ENCODE measurements around the gene CD69.

Gene CD69

DNA sequence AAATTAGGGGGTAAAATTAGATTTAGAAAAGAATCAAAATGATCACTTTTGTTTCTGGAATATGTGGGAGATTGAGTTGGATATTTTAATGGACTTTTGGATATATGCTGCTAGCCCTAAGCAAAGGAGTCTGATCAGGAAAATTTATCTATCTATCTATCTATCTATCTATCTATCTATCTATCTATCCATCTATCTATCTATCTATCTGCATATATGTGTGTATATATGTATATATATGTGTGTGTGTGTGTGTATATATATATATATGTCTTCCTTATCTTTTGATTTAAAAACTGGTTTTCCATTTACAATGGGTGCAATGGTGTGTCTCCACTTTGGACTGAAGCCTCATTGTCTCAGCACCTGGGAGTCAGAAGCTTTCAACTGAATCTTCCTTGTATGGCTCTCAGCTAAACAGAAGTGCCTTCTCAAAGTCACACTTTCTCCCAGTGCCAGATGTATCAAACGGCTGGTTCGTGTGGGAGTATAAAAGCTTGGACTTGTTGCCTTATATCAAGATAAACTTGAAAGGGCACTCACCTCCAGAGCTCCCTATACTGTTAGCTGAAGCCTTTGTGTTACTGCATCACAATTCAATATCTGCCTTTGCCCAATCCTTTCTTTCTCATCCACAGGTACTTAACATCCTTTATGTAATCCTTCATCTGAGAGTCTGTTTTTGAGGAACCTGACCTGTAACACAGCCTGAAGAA is 31.6 kb upstream of the CD69 start:
- Mint-ChIP-seq H3K27ac (peak overlapping the region; percentile 78), H3K9me3 (peaks cover 6% of the 10 kb centered on the region), H3K36me3 (peaks cover 17% of the 10 kb centered on the region), H3K4me1 (peaks cover 45% of the 10 kb centered on the region), H3K4me3 (no peak overlapping the region)
- DNase-seq (ENCODE audit: low spot score in 2 of 2) (no peak), ATAC-seq (no peak)

GRCh38 chr12:9786726-9787717 is 26.3 kb upstream of the CD69 start:
- Mint-ChIP-seq H3K9me3 (peaks cover 3% of the 10 kb centered on the region), H3K4me1 (peaks cover 15% of the 10 kb centered on the region), H3K36me3 (no peaks in the 10 kb centered on the region), H3K4me3 (no peak overlapping the region), H3K27ac (no peak overlapping the region)
- ATAC-seq = no peak
- DNase-seq (ENCODE audit: low spot score in 2 of 2) = no peak

DNA sequence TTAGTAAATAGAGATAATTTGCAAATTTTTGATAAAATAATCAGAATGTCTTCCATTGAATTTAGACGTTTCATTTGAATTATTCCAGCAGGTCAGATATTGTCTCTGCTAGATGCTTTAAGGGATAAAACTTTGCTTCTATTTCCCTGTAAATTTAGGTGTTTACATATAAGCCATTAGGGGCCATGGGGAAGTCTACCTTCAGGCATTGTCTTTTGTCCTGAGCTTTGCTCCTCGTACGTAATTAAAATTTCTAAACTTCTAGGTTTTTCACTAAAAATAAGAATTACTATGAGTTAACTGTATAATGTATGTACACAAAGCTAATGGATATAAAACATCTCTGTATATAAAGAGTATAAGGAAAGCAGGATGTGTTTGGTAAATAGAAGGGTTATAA is 24.1 kb upstream of the CD69 start:
- ATAC-seq (no peak), DNase-seq (ENCODE audit: low spot score in 2 of 2) (no peak)
- Mint-ChIP-seq H3K27ac (no peak overlapping the region), H3K36me3 (no peaks in the 10 kb centered on the region), H3K4me1 (peaks cover 21% of the 10 kb centered on the region), H3K4me3 (no peak overlapping the region), H3K9me3 (no peaks in the 10 kb centered on the region)

DNA sequence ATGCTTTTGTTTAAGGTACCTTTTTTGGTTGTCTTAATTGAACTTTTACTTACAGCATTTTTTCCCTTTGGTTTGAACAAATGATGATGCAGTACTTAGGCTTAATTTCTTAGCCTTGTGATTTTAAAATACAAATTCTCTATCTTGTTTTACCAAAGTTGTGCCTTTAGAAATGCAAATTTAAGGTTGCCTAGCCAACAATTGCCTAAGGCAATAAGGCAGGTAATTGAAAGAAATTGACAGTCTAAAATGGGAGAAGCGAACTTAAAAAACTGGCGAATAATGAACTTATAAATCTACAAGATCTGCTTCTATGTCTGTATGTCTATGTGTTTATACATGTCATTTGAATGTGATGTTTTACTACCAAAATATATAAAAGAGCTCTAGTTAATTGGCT is 23.6 kb upstream of the CD69 start:
- no peaks in the 10 kb centered on the region for H3K36me3 Mint-ChIP-seq
- H3K9me3 Mint-ChIP-seq = no peaks in the 10 kb centered on the region
- no peak overlapping the region for H3K27ac Mint-ChIP-seq
- H3K4me3 Mint-ChIP-seq = no peak overlapping the region
- ATAC-seq = no peak
- peaks cover 24% of the 10 kb centered on the region for H3K4me1 Mint-ChIP-seq
- no peak for DNase-seq (ENCODE audit: low spot score in 2 of 2)

GRCh38 chr12:9782547-9783382 is 22.1 kb upstream of the CD69 start:
- H3K4me1 Mint-ChIP-seq = peaks cover 31% of the 10 kb centered on the region
- H3K36me3 Mint-ChIP-seq = no peaks in the 10 kb centered on the region
- H3K9me3 Mint-ChIP-seq = no peaks in the 10 kb centered on the region
- H3K27ac Mint-ChIP-seq = no peak overlapping the region
- DNase-seq (ENCODE audit: low spot score in 2 of 2) (no peak), ATAC-seq (no peak)
- no peak overlapping the region for H3K4me3 Mint-ChIP-seq

GRCh38 chr12:9781360-9781759 is 20.7 kb upstream of the CD69 start:
- DNase-seq (ENCODE audit: low spot score in 2 of 2) (no peak), ATAC-seq (no peak)
- Mint-ChIP-seq H3K36me3 (no peaks in the 10 kb centered on the region), H3K4me1 (peaks cover 27% of the 10 kb centered on the region), H3K4me3 (no peak overlapping the region), H3K27ac (peak overlapping the region; percentile 16), H3K9me3 (no peaks in the 10 kb centered on the region)

DNA sequence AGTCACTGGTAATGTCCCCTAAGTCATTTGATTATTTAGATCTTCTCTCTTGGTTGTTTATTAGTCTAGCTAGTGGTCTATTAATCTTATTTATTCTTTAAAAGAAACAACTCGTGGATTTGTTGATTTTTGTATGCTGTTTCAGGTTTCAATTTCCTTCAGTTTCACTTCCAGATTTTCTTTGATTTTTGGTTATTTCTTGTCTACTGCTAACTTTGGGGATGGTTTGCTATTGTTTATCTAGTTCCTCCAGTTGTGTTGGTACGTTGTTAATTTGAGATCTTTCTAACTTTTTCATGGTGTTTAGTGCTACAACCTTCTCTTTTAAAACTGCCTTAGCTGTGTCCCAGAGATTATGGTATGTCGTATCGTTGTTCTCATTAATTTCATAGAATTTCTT is 18.5 kb upstream of the CD69 start:
- Mint-ChIP-seq H3K4me3 (no peak overlapping the region), H3K9me3 (no peaks in the 10 kb centered on the region), H3K36me3 (no peaks in the 10 kb centered on the region), H3K27ac (no peak overlapping the region), H3K4me1 (peaks cover 47% of the 10 kb centered on the region)
- ATAC-seq (no peak), DNase-seq (ENCODE audit: low spot score in 2 of 2) (no peak)

GRCh38 chr12:9776781-9777180 is 16.1 kb upstream of the CD69 start:
- ATAC-seq = no peak
- Mint-ChIP-seq H3K4me3 (no peak overlapping the region), H3K27ac (peak overlapping the region; percentile 74), H3K4me1 (peaks cover 61% of the 10 kb centered on the region), H3K9me3 (peaks cover 2% of the 10 kb centered on the region), H3K36me3 (no peaks in the 10 kb centered on the region)
- no peak for DNase-seq (ENCODE audit: low spot score in 2 of 2)

DNA sequence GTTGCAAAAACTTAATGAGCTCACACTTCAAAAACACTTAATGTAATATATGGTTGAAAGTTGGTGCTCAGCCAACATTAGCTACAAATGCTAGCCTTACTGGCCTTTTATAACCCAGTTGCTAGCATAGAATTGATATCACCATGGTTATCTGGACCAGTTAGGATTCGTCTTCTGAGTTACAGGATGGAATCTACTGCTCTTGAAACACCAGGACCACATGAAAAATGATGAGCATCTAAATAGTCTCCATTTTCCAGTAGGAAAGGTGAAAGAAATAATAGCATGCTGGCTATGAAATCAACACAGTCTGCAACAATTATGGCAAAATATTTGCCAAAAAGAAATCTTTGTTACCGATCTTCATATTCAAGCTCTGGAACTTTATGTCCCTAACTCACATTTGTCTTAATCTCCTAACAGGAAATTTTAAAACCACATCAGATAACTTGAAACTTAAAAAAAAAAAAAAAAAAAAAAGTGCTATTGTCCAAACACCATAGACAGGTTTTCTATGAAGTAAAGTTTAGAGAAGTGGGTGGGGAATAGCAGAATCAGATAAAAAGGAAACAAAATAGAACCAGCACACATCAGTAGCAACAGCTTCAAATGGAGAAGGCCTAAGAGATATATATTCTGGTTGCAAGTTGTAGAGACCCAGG is 12.6 kb upstream of the CD69 start:
- peak overlapping the region; percentile 58 for H3K27ac Mint-ChIP-seq

GRCh38 chr12:9763025-9763424 is 2.3 kb upstream of the CD69 start:
- ATAC-seq = no peak
- no peaks in the 10 kb centered on the region for H3K9me3 Mint-ChIP-seq
- H3K36me3 Mint-ChIP-seq = peaks cover 55% of the 10 kb centered on the region
- H3K4me1 Mint-ChIP-seq = peaks cover 40% of the 10 kb centered on the region
- no peak for DNase-seq (ENCODE audit: low spot score in 2 of 2)
- H3K4me3 Mint-ChIP-seq = peak overlapping the region; percentile 81
- H3K27ac Mint-ChIP-seq = peak overlapping the region; percentile 95

More for the DNA sequence above, 12.6 kb upstream of the CD69 start:
- no peak for DNase-seq (ENCODE audit: low spot score in 2 of 2)
- H3K36me3 Mint-ChIP-seq = no peaks in the 10 kb centered on the region
- H3K4me1 Mint-ChIP-seq = peaks cover 69% of the 10 kb centered on the region
- ATAC-seq = no peak
- peak overlapping the region; percentile 9 for H3K4me3 Mint-ChIP-seq
- H3K9me3 Mint-ChIP-seq = peaks cover 3% of the 10 kb centered on the region

DNA sequence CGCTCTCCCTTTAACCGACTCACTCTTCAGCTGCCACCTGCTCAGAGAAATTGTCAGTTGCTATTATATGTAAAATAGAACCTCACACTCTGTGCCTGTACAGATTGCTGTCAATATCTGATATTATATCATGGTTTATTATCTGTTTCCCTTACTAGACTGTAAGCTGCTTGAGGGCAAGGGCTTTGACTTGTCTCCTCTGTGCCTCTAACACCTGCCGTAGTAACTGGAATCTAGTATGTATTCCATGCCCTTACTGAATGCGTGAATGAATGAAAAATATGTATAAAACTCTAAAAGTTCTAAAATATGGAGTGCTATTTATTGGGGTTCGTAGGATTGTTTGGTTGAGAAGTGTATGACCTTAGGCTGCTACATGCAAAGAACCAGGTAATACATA is 1.7 kb upstream of the CD69 start:
- DNase-seq (ENCODE audit: low spot score in 2 of 2) (no peak), ATAC-seq (no peak)
- Mint-ChIP-seq H3K9me3 (no peaks in the 10 kb centered on the region), H3K36me3 (peaks cover 62% of the 10 kb centered on the region), H3K4me1 (peaks cover 35% of the 10 kb centered on the region), H3K27ac (peak overlapping the region; percentile 95), H3K4me3 (peak overlapping the region; percentile 81)

DNA sequence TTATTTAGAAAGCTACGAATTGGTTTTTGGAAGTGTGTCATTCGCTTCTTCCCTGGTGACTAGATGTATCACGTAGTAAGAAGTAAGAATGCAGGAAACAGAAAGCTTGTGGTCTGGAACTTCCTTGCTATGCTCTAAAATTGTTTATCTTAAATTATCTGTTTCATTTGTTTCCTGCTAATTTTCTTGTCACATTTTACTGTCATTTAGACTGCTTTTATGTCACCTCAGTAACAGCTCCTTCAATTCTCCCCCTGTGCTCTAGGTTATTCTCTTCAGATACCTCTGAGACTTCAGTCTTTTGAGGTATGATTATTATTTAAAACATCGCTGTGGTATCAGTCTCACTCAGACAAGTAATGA is 699 bp upstream of the CD69 start:
- DNase-seq (ENCODE audit: low spot score in 2 of 2) = no peak
- Mint-ChIP-seq H3K4me3 (peak overlapping the region; percentile 81), H3K4me1 (peaks cover 34% of the 10 kb centered on the region), H3K36me3 (peaks cover 71% of the 10 kb centered on the region), H3K27ac (peak overlapping the region; percentile 95), H3K9me3 (no peaks in the 10 kb centered on the region)
- peak; percentile 29 for ATAC-seq

- Mint-ChIP-seq H3K4me1 (peaks cover 44% of the 10 kb centered on the region), H3K27ac (peak overlapping the region; percentile 95), H3K9me3 (no peaks in the 10 kb centered on the region), H3K36me3 (peaks cover 79% of the 10 kb centered on the region), H3K4me3 (peak overlapping the region; percentile 81)
- ATAC-seq (no peak), DNase-seq (ENCODE audit: low spot score in 2 of 2) (no peak)
Measured at GRCh38 chr12:9760120-9760519, 581 bp downstream of the CD69 start.

- peaks cover 79% of the 10 kb centered on the region for H3K36me3 Mint-ChIP-seq
- peak overlapping the region; percentile 81 for H3K4me3 Mint-ChIP-seq
- DNase-seq (ENCODE audit: low spot score in 2 of 2) = no peak
- no peaks in the 10 kb centered on the region for H3K9me3 Mint-ChIP-seq
- peaks cover 47% of the 10 kb centered on the region for H3K4me1 Mint-ChIP-seq
- ATAC-seq = no peak
- H3K27ac Mint-ChIP-seq = peak overlapping the region; percentile 95
Measured at GRCh38 chr12:9759694-9760093, 1.0 kb downstream of the CD69 start.

DNA sequence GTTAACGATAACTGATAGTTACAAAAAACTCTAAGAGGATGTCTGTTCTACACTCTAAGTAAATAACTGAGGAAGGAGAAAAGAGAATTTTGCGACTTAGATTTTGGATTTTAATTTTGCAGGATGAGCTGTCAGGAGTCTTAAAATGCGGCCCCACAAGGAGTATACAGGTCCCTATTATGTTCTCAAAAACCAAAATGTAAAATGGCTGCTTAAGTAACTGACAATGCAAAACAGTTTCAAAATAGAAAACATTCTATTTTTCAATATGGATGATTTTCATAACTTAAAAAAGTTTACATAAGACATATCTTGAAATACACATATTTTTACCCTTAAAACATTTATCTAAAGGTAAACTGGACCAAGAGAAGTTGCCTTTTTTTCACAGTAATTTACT is 2.6 kb downstream of the CD69 start:
- H3K4me3 Mint-ChIP-seq = peak overlapping the region; percentile 81
- H3K27ac Mint-ChIP-seq = peak overlapping the region; percentile 95
- no peaks in the 10 kb centered on the region for H3K9me3 Mint-ChIP-seq
- peaks cover 46% of the 10 kb centered on the region for H3K4me1 Mint-ChIP-seq
- ATAC-seq = no peak
- no peak for DNase-seq (ENCODE audit: low spot score in 2 of 2)
- H3K36me3 Mint-ChIP-seq = peaks cover 85% of the 10 kb centered on the region
